IPS-18c (cell line): ENCODE measurements around the gene NR2F6.

ENCODE experiments used
- H3K4me3 ChIP-seq: 2 replicates; pipeline ENCODE4 v1.7.0; 2013; ENCODE audit warnings: low read depth, mild to moderate bottlenecking, low read length, moderate library complexity; ENCODE audit not compliant: insufficient read depth
- H3K9me3 ChIP-seq: one replicate; pipeline ENCODE4 v1.6.1; 2013; ENCODE audit warnings: mild to moderate bottlenecking, low read length, moderate library complexity; ENCODE audit not compliant: control insufficient read depth, insufficient read depth

NR2F6 gene

GRCh38 chr19:17244618-17245534 lies 843 bp downstream of the NR2F6 start:
- no peaks in the 10 kb centered on the region for H3K9me3 ChIP-seq

GRCh38 chr19:17243830-17244617 lies 1.7 kb downstream of the NR2F6 start:
- Histone ChIP-seq H3K4me3 (peak overlapping the region; percentile 74), H3K9me3 (no peaks in the 10 kb centered on the region)

More at GRCh38 chr19:17244618-17245534, 843 bp downstream of the NR2F6 start:
- H3K4me3 ChIP-seq = peak overlapping the region; percentile 74

GRCh38 chr19:17243211-17243829 lies 2.4 kb downstream of the NR2F6 start:
- Histone ChIP-seq H3K4me3 (peak overlapping the region; percentile 74), H3K9me3 (no peaks in the 10 kb centered on the region)

- Histone ChIP-seq H3K9me3 (no peaks in the 10 kb centered on the region), H3K4me3 (no peak overlapping the region)
These were observed 3.1 kb downstream of the NR2F6 start for GRCh38 chr19:17242431-17243208.

GRCh38 chr19:17240826-17241399 lies 4.8 kb downstream of the NR2F6 start:
- H3K4me3 ChIP-seq = no peak overlapping the region
- no peaks in the 10 kb centered on the region for H3K9me3 ChIP-seq

GRCh38 chr19:17240062-17240752 lies 5.5 kb downstream of the NR2F6 start:
- Histone ChIP-seq H3K9me3 (no peaks in the 10 kb centered on the region), H3K4me3 (no peak overlapping the region)

- H3K9me3 ChIP-seq = no peaks in the 10 kb centered on the region
- no peak overlapping the region for H3K4me3 ChIP-seq
These were observed 7.7 kb downstream of the NR2F6 start for GRCh38 chr19:17237747-17238706.

- Histone ChIP-seq H3K4me3 (no peak overlapping the region), H3K9me3 (no peaks in the 10 kb centered on the region)
These were observed 8.7 kb downstream of the NR2F6 start for GRCh38 chr19:17236811-17237543.

GRCh38 chr19:17235971-17236777 lies 9.5 kb downstream of the NR2F6 start:
- peak overlapping the region; percentile 74 for H3K4me3 ChIP-seq
- H3K9me3 ChIP-seq = no peaks in the 10 kb centered on the region

GRCh38 chr19:17235300-17235970 lies 10.3 kb downstream of the NR2F6 start:
- H3K9me3 ChIP-seq = no peaks in the 10 kb centered on the region
- H3K4me3 ChIP-seq = peak overlapping the region; percentile 74

- H3K4me3 ChIP-seq = peak overlapping the region; percentile 74
- no peaks in the 10 kb centered on the region for H3K9me3 ChIP-seq
These were observed 10.8 kb downstream of the NR2F6 start for GRCh38 chr19:17234911-17235299.

- no peak overlapping the region for H3K4me3 ChIP-seq
- H3K9me3 ChIP-seq = no peaks in the 10 kb centered on the region
These were observed 13.5 kb downstream of the NR2F6 start for GRCh38 chr19:17232258-17232657.

- Histone ChIP-seq H3K4me3 (no peak overlapping the region), H3K9me3 (no peaks in the 10 kb centered on the region)
These were observed 15.8 kb downstream of the NR2F6 start for GRCh38 chr19:17229890-17230289.
